GM19238 (cell line): ENCODE measurements around the gene FOXC1.

Source experiments
- DNase-seq: peaks from one replicate; pipeline ENCODE4 v3.0.0; 2011; ENCODE audit warnings: low spot score; ENCODE audit not compliant: insufficient read length

The FOXC1 gene

DNA sequence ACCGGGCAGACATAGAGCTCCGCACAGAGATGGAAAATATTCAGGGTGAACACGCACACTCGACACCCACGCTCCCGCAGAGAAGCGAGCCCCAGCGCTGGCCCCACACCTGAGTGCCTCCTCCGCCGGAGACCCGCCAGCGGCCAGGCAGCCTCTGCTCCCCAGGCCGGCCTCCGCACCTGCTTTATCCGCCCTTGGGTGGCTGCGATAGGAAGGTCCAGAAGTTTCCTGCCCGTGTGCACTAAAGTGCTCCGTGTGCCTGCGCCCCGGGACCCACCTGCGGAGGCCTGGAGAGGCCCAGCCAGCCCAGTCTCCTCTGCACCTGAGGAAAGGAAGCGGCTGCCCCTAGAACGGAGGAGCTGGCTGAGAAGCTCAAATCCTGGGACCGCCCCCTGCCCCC lies 10.8 kb upstream of the FOXC1 start:
- DNase-seq, result no peak

DNA sequence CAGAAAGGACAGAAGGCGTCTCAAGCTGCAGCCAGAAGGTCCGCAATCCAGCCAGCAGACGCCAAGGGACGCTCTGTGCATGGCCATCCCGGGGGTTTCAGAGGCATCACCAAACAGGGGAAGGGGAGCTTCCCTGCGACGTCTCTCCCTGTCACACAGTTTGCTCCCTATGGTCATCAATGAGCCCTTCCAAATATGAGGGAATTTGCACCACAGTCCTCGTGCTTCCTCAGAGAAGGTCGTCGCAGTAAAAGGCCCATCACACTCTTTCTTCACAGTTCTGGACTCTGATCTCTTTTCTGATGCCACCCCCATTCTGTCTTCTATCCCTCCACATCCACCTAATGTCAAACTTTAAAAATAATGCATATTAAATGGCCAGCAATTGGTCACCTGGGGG lies 10.2 kb upstream of the FOXC1 start:
- no peak for DNase-seq

DNA sequence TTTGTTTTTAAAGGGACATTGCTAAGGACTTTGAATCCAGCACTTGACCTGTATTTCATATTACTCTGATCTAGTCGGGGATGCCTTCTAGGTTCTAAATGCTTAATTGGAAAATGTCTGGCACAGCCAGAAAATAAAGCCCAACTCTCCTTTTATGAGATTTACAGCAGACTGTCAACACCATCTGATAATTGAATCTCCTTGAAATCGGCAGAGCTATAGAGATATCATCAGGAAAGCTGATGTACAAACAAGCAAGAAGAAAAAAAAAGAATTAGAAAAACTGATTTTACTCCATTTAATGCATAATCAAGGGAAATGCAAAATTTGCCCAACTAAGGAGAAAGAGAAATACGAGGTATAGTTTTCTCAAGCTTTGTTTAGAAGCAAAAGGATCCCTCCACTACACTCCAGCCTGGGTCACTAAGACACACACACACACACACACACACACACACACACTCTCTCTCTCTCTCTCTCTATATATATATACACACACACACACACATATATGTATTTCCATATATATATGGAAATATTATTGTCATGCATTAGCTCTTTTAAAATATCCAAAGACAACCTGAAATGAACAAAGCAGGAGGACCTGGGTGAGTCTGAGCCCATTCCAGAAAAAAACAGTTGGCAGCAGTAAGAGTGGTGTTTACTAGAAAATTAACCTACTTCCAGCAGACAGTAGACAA lies 9.5 kb upstream of the FOXC1 start:
- no peak for DNase-seq

GRCh38 chr6:1600764-1601157 lies 9.0 kb upstream of the FOXC1 start:
- no peak for DNase-seq

DNA sequence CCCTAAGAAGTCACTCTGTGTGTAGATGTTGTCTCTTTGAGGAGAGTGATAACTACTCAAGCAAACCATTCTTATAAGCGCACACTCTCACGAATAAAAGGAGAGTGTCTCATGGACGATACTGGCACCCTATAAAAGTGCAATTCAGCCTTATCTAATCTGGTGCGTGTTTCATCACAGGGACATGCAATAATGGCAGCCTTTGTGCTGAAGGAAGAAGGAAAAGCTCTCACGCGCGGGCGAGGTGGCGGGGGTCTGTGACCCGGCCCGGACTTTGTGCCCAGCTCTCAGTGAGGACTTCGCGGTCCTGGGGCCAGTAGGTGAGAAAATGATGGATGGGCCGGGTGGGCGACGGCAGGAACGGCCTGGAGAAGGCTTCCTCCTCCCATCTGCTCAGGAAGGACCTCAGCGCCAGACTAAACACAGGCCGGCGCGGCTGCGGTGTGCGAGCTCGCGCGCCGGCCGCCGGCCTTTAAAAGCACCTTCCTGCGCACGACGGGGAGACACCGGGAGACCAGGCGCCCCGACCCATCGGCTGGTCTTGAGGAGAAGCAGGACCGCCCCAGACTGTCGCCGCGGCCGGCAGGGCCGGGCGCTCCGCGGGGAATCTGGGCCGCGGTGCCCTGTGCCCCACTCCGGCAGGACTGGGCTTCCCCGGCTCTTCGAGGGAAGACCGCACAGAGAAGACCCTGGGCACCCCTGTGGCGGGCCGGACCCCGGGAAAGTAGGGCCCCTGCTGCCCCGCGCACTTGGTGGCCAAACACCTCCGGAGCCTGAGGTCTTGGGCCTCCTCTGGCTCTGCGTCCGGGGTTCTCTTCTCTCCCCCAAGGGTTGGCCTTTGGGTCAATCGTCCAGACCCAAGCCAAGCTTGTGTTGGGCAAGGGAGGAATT lies 8.3 kb upstream of the FOXC1 start:
- no peak for DNase-seq

- no peak for DNase-seq
Observed at GRCh38 chr6:1602049-1602713, 7.5 kb upstream of the FOXC1 start.

DNA sequence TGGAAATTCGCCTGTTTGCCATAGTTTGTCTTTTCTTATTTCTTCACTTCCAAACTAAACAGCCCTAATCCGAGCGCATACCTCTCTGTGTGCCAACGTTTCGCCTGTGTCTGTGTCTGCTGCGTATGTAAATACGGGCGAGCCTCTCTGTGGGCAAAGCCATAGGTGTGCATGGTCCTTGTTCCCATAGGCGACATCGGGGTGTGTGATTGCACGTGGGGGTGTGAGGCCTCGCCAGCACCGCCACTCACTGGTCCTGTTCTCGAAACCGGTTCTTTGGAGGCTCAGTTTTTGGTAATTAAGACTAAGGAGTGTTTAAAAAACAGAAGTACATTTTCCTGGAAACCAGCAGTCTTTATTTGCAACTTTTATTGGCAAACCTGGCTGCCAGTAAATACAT lies 6.0 kb upstream of the FOXC1 start:
- no peak for DNase-seq

- peak; percentile 78 for DNase-seq
Observed at GRCh38 chr6:1604158-1605003, 5.3 kb upstream of the FOXC1 start.

- no peak for DNase-seq
Observed at GRCh38 chr6:1605004-1605892, 4.5 kb upstream of the FOXC1 start.

GRCh38 chr6:1605893-1606779 lies 3.6 kb upstream of the FOXC1 start:
- DNase-seq, result no peak

DNA sequence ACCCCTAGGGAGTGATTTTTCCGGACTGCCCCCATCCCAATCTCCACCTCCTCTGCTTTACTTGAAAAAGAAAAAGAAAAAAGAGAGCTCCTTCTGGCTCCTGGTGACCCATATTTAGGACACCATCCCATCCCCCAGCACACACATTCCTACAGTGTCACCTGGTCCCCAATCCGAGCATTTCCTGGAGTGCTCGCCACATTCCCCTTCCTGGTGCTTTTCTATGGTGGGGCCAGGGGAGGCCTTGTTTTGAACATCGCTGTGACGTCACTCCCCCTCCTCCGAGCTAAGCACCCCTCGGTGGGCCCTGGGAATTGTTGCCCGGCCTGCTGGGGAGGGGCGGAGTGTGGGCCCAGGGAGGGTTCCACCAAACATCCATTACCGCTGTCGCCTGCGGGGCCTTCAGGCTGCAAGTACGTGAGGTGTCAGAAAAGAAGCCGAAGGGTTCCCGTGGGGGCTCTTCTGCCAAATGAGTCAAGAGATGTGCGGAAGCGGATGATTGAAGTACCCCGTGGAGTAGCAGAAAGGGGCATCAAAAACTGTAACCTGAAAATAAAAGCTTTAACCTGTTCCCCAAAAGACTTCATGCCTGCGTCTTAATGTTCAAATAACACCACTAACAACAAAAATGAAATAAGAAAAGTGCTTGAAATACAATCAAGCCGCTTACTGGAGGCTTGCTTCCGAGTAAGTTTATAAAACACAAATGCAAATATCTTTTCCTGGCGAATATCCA lies 2.8 kb upstream of the FOXC1 start:
- no peak for DNase-seq

- DNase-seq, result no peak
Observed at GRCh38 chr6:1607516-1608221, 2.0 kb upstream of the FOXC1 start.

GRCh38 chr6:1608222-1609040 lies 1.3 kb upstream of the FOXC1 start:
- no peak for DNase-seq

DNA sequence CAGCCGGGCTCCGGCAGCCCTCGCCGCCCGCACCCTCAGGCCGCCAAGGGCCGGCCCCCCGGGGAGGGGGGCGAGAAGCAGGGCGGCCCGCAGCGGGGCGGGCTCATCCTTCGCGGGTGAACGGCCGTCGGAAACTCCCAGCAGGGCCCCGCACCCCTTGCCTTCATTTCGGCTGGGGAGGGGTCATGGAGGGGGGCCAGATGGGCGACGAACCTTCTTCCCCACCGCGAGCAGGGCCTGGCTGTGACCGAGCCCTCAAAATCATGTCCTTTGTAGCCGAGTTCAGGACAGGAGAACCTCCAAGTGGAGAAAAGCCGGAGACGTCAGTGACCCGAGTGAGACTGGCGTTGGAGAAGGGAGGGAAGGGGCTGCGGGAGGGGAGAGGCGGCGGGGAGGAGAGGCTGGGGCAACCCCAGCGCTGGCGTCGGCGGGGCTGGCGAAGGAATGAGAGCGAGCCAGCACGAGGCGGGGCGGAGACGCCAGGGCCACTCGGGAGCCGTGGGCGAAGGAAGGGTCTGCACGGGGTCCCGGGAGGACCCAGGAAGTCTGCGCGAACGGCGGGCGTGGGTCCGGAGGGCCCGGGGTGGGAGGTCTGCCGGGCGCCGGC lies 571 bp upstream of the FOXC1 start:
- DNase-seq, result no peak

DNA sequence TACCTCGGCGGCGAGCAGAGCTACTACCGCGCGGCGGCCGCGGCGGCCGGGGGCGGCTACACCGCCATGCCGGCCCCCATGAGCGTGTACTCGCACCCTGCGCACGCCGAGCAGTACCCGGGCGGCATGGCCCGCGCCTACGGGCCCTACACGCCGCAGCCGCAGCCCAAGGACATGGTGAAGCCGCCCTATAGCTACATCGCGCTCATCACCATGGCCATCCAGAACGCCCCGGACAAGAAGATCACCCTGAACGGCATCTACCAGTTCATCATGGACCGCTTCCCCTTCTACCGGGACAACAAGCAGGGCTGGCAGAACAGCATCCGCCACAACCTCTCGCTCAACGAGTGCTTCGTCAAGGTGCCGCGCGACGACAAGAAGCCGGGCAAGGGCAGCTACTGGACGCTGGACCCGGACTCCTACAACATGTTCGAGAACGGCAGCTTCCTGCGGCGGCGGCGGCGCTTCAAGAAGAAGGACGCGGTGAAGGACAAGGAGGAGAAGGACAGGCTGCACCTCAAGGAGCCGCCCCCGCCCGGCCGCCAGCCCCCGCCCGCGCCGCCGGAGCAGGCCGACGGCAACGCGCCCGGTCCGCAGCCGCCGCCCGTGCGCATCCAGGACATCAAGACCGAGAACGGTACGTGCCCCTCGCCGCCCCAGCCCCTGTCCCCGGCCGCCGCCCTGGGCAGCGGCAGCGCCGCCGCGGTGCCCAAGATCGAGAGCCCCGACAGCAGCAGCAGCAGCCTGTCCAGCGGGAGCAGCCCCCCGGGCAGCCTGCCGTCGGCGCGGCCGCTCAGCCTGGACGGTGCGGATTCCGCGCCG lies 994 bp downstream of the FOXC1 start:
- DNase-seq, result no peak

GRCh38 chr6:1611322-1611571 lies 1.5 kb downstream of the FOXC1 start:
- DNase-seq, result no peak
